Inflammatory macrophage (primary cell): Measurements from ENCODE around the gene SLC18A2.

Experiments used
- DNase-seq, 2 donors: peaks; one replicate each; pipeline ENCODE4 v3.0.0-alpha.2; 2020 to 2022

The SLC18A2 gene

DNA sequence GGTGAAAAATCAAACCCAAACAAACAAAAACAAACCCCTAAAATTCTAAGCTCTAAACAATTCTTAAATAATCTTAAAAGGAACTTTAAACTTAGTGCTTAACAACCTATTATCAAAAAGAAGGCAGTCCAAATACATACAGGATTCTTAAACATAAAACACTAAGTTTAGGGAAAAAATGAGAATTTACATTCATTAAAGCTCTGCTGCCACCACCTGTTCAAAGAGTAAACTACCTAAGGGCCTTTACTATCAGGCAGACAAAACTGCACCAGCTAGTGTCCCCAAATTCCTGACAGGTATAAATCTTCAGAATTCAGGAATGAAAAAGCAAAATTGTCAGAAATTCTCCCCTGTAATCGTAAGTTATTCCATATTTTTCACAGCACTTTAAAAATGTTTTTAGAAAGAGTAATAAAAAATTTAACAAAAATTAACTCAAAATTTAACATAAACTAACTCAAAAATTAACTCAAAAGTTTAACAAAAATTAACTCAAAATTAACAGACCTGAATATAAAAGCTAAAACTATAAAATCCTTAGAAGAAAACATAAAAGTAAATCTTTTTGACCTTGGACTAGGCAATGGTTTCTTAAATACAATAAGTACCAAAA, 79.2 kb downstream of the SLC18A2 start:
- peak; percentile 23 to 50 for DNase-seq

GRCh38 chr10:117322260-117322659, 81.3 kb downstream of the SLC18A2 start:
- no peak for DNase-seq

DNA sequence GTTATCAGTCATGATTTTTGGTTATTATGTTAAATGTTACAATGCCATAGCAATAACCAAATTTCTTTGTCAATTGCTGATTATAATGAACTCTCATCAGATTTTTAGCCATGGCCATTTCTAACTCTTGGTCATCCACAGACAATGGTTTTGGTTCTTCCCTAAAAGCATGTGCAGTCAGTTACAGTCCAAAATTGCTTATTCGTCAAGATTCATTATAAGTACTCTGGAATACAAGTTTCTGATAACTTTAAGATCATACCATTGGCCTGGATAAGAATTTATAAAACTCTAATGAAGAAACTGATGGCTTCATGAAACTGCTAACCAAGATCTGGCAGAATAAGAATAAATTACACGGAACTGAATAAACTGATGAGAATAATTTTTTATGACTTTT, 83.5 kb downstream of the SLC18A2 start:
- no peak for DNase-seq

- DNase-seq = no peak
Measured at GRCh38 chr10:117327262-117327661, 86.3 kb downstream of the SLC18A2 start.
